Activated CD4-positive, CD25-positive, alpha-beta regulatory T cell (primary cell): ENCODE measurements around the gene TENT4A.
"Not testable (repeated sequence)": the region's sequence is repeated elsewhere in the genome, so short reads cannot be mapped to it uniquely, and the experiment has no call there.

Source experiments
- DNase-seq, 4 experiments: peaks; one replicate each; lab custom pipeline; 2025; lab: John Stamatoyannopoulos, UW

TENT4A gene

GRCh38 chr5:6713274-6714225 is at the start of gene TENT4A:
TSS of gene TENT4A (plus strand) at chr5:6713432. CDS start at chr5:6713984, 552 bp downstream.
- peak in 2 of 4 experiments; percentile 97 for DNase-seq

DNA sequence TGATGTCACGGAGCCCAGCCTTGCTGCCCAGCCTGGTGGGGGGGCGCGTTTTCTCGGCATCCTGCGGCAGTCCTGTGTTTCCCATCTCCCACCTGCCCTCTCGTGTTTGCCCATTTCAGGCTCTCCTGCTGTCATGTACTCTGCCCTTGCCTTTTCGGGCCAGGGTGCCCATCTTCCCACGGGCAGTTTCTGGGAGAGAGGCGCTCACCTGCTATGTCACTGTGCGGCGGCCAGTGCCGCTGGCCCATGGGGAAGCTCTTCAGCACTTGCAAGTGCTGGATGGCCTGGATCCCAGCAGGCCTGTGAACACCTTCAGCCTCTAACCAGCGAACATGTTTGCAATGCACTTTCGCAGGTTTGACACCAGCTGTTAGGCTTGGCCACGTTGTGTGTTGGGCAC is 46.5 kb upstream of the TENT4A start:
- DNase-seq, result no peak

DNA sequence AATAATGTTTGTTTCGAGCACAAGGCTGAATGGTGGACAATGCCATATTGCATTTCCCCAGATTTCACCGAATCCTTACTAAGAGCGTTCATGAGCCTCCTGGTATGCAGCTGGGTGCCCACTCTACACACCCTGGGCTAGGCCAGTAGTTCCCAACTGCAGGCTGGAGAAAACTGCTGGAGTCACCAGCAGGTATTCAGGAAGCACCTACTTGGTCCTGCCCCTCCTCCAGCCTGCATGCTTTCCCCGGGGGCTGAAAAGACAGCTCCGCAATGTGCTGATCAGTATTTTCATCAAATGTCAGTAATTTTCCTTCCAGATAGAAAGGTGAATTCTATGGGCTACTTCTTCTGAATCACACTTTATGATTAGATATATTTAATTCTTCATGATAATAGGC is 45.6 kb upstream of the TENT4A start:
- no peak for DNase-seq

DNA sequence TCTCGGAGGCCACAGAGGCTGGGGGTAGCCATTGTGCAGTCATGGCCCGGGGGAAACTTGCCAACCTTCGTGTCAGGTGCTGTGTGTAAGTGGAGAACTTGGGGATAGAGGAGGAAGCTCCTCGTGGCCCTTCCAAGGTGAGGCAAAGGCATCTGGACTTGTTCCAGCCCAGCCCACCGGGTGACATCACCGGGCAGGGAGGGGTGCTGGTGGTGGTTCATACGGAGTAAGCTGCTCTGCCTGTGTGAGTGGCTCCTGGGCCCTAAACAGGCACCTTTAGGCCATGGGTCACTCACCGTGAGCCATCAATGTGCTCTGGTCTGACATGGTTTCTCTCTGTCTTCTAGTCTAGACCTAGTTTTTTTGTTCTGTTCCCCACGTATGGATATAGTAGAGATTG is 44.5 kb upstream of the TENT4A start:
- not testable (repeated sequence) for DNase-seq

- DNase-seq, result no peak
Observed at GRCh38 chr5:6673031-6673430, 40.2 kb upstream of the TENT4A start.

DNA sequence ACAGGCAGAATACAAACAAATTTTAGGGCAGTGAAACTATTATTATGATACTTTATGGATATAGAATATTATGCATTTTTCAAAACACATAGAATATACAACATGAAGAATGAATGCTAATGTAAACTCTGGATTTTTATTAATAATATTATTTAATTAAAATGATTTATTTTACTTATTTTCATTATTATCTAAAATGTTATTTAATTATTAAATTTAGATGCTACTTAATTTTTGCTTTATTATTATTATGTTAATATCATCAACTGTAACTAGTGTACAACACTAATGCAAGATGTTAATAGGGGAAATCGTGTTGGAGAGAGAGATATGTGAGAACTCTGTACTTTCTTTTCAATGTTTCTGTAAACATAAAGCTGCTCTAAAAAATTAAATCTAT is 39.3 kb upstream of the TENT4A start:
- no peak for DNase-seq

DNA sequence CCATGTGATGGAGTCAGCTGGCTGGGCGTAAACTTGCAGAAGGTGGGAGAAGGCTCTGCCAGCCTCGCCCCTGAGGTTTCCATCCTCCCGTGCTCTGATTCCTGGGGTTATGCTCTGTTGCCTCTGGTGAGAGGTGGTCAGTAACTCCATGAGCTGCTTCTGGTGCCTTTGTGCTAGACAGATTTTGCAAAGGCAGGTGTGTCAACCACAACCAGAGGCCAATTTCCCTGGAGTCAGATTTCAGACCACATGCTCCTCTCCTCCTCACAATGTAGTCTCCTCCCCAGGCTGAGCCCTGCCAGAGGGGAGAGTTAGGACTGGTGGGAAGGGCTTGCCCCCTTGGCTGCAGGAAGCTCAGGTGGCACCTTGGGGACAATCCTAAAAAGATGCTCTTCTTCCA is 38.8 kb upstream of the TENT4A start:
- no peak for DNase-seq

- no peak for DNase-seq
Observed at GRCh38 chr5:6674886-6675285, 38.3 kb upstream of the TENT4A start.

GRCh38 chr5:6675784-6676491 is 37.3 kb upstream of the TENT4A start:
- DNase-seq, result no peak

DNA sequence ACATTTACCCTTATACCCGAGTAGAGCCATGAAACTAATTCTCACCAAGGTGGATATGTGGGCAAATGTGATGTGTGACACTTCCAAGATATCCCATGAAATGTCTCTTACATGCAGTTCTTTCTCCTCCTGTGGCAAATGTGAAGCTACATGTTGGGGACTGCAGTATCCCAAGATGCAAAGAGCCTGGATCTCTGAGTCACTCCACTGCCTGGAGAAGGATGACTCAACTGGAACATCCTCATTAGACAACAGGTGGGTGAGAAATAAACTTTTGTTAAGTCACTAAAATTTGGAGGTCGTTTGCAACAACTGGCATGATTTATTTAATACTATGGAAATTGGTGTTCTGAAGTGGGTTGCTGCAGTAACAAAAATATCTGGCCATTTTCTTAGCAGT is 36.5 kb upstream of the TENT4A start:
- no peak for DNase-seq

DNA sequence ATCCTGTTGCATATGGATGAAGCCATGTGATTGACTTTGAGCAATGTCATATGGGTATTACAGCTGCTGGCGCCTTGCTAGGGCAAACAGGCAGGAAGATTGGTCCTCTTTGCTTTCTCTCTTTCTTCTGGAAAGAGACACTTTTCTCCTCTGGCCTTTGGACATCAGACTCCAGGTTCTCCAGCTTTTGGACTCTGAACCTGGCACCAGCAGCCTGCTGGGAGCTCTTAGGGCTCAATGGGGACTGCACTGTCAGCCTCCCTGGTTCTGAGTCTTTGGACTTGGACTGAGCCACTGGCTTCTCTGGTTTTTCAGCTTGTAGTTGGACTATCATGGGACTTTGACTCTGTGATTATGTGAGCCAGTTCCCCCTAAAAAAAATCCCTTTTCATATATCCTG is 34.8 kb upstream of the TENT4A start:
- DNase-seq, result no peak

DNA sequence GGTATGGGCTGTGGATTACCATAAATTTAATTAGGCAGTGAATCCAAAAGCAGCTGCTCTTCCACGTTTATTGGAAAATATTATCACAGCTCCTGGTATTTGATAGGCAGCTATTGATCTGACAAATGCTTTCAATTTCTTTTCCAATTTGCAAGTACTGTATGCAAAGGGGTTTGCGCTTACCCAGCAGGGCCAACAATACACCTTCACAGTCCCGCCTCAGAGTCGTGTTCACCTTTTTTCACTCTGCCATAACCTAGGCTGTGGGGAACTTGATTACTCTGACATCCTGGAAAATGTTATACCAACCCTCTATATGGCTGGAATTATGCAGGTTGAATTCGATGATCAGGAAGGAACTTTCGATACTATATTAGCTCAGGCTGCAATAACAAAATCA is 32.3 kb upstream of the TENT4A start:
- DNase-seq, result no peak

DNA sequence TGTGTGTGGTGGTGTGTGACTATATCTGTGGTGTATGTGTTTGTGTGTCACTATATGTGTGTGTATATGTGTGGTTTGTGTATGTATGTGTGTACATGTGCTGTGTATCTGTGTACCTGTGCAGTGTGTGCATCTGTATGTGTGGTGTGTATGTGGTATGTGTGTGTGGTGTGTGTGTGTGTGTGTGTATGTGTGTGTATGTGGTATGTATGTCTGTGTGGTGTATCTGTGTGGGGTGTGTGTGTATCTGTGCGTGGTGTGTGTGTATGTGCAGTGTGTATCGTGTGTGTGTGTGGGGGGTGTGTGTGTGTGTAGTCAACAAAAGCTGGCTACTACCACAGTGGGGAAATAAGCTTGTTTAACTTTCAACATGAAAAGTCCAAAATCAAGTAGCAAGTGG is 31.6 kb upstream of the TENT4A start:
- DNase-seq, result no peak

DNA sequence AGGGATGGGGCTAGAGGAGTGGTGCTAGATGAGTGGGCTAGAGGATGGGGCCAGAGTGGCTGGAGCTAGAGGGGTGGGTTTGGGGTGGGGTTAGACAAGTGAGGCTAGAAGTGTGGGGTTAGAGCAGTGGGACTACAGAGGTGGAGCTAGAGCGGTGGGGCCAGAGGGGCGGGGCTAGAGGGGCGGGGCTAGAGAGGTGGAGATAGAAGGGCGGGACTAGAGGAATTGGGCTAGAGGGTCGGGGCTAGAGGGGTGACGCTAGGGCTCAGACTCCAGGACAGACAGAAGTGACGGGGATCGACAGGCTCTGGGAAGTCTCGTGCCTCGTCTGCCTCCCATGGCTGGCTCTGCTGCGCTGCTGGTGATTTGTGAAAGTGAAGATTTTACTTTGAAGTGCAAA is 31.0 kb upstream of the TENT4A start:
- DNase-seq, result no peak

- DNase-seq, result no peak
Observed at GRCh38 chr5:6683241-6683640, 30.0 kb upstream of the TENT4A start.

GRCh38 chr5:6684075-6684474 is 29.2 kb upstream of the TENT4A start:
- no peak for DNase-seq

GRCh38 chr5:6686501-6686900 is 26.7 kb upstream of the TENT4A start:
- DNase-seq, result no peak

- no peak for DNase-seq
Observed at GRCh38 chr5:6686915-6687409, 26.3 kb upstream of the TENT4A start.

DNA sequence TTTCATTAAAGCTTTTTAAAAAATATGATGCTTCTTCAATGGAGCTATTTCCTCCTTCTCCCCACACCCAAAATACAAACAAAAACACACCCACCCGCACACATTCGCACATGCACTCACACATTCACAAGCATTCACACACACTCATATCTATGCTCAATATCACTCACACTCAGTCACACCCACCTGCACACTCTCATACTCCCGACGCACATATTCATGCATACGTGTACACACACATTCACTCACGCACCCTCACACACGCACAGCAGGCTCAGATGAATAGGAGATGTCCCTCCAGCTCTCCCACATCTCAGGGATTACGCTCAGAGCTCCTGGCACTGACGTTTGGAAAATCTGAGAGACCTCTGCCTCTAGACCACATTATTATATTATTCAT is 25.7 kb upstream of the TENT4A start:
- no peak for DNase-seq

GRCh38 chr5:6692906-6693305 is 20.3 kb upstream of the TENT4A start:
- DNase-seq, result no peak

DNA sequence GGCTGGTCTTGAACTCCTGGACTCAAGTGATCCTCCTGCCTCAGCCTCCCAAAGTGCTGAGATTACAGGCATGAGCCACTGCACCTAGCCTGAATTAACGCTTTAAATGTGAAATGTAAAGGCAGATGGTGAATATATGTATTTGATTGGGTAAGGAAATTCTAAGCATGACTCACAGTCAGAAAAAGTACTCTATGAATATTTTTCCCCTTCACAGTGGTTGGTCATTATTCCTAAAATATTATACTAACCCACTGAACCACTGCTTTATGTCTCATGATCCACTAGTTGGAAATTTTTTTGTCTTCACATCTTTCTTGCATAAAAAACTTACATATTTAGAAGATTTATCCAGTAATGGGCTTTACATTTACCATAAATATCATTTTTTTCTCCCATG is 14.5 kb upstream of the TENT4A start:
- no peak for DNase-seq

DNA sequence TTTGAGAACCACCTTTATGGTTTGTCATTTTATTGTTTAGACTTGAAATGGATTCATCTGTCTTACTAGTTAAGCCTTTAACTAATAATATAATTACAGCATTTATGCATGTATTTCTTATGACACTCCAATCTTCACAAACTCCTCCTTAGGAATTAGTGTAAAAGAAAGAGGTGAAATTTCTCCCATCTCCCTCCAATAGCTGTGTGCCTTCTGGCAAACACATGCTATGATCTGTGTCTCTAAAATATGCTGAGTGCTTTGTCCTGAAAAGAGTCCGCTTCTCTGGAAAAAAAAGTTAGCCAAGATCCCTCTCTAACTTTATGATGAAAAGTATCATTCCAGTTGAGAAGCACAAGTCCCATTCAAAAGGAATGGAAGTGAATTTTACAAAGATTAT is 13.9 kb upstream of the TENT4A start:
- no peak for DNase-seq

GRCh38 chr5:6700074-6700684 is 13.1 kb upstream of the TENT4A start:
- DNase-seq, result no peak
